HG02840 (cell line): Measurements from ENCODE around the gene ANKS1A.
"Not testable (repeated sequence)": the region's sequence is repeated elsewhere in the genome, so short reads cannot be mapped to it uniquely, and the experiment has no call there.

Experiments used
- ATAC-seq: cut with Tn5 transposase; IDR thresholded peaks from one replicate; pipeline ENCODE4 v1.9.1; 2021; ENCODE audit warnings: mild to moderate bottlenecking, moderate library complexity, moderate number of reproducible peaks; ENCODE audit not compliant: unreplicated experiment, low FRiP score

The ANKS1A gene

GRCh38 chr6:34917626-34918285 is 28.7 kb downstream of the ANKS1A start:
- no peak for ATAC-seq

- no peak for ATAC-seq
Measured at GRCh38 chr6:34919651-34920050, 30.6 kb downstream of the ANKS1A start.

- ATAC-seq = no peak
Measured at GRCh38 chr6:34920097-34920496, 31.0 kb downstream of the ANKS1A start.

- ATAC-seq = no peak
Measured at GRCh38 chr6:34922177-34922663, 33.2 kb downstream of the ANKS1A start.

GRCh38 chr6:34924831-34925625 is 36.0 kb downstream of the ANKS1A start:
- no peak for ATAC-seq

GRCh38 chr6:34926655-34927054 is 37.6 kb downstream of the ANKS1A start:
- no peak for ATAC-seq

- no peak for ATAC-seq
Measured at GRCh38 chr6:34928220-34928619, 39.2 kb downstream of the ANKS1A start.

GRCh38 chr6:34928695-34929094 is 39.6 kb downstream of the ANKS1A start:
- no peak for ATAC-seq

GRCh38 chr6:34929241-34929978 is 40.4 kb downstream of the ANKS1A start:
- ATAC-seq = no peak

- ATAC-seq = no peak
Measured at GRCh38 chr6:34930221-34930620, 41.2 kb downstream of the ANKS1A start.

GRCh38 chr6:34932202-34932601 is 43.1 kb downstream of the ANKS1A start:
- not testable (repeated sequence) for ATAC-seq

GRCh38 chr6:34934516-34934915 is 45.5 kb downstream of the ANKS1A start:
- ATAC-seq = no peak

- ATAC-seq = no peak
Measured at GRCh38 chr6:34938268-34938667, 49.2 kb downstream of the ANKS1A start.

GRCh38 chr6:34940030-34940434 is 51.0 kb downstream of the ANKS1A start:
- no peak for ATAC-seq

GRCh38 chr6:34941421-34941820 is 52.4 kb downstream of the ANKS1A start:
- no peak for ATAC-seq

- no peak for ATAC-seq
Measured at GRCh38 chr6:34945317-34945716, 56.3 kb downstream of the ANKS1A start.

GRCh38 chr6:34947561-34947960 is 58.5 kb downstream of the ANKS1A start:
- no peak for ATAC-seq

- no peak for ATAC-seq
Measured at GRCh38 chr6:34949636-34950035, 60.6 kb downstream of the ANKS1A start.

GRCh38 chr6:34950849-34951248 is 61.8 kb downstream of the ANKS1A start:
- ATAC-seq = no peak

GRCh38 chr6:34951731-34952130 is 62.7 kb downstream of the ANKS1A start:
- no peak for ATAC-seq
